ENCODE data around the gene EXOSC7. TPM values are rescaled to one million over a fixed set of nuclear protein-coding genes. Genes with fewer than 3 reads are reported as not detected.

Gene EXOSC7
- total and polyA plus RNA-seq, 4 donors: 26.2 to 57.7 (median 46.0) TPM

DNA sequence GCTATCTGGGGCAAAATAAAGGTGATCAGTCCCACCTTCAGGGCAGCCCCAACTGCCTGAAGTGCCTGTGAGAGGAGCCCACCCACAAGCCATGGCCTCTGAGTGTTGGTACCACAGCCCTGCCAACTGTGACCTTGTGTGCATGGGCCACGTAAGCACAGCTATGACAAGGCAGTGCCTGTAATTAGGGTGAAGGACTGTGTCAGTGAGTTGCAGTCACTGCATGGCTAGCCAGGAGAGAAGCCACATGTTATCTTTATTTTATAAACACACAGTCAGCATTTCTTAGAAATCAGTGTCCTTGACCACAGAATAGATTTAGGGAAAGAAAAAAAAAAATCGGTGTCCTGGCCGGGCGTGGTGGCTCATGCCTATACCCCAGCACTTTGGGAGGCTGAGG is 24.8 kb downstream of the EXOSC7 start:
- H3K9me3 ChIP-seq (ENCODE audit: control insufficient read depth, insufficient read depth, low read length): no peaks in the 10 kb centered on the region
- DNase-seq (ENCODE audit: low read depth in 4 of 6, low spot score in 6 of 6): no peak
- H3K4me1 ChIP-seq (ENCODE audit: control insufficient read depth, insufficient read depth, low read length): peaks cover 3% of the 10 kb centered on the region
- H3K27ac ChIP-seq (ENCODE audit: low read depth, low read length): no peak overlapping the region
- no peaks in the 10 kb centered on the region for H3K27me3 ChIP-seq (ENCODE audit: control insufficient read depth, insufficient read depth, low read length)
- peaks cover 25% of the 10 kb centered on the region for H3K36me3 ChIP-seq (ENCODE audit: control insufficient read depth, insufficient read depth, low read length)
- H3K4me3 ChIP-seq (ENCODE audit: low read depth, low read length): no peak overlapping the region
- 91% methylated on average over 3 of the region's 4 CpGs for WGBS (ENCODE audit: insufficient coverage)

DNA sequence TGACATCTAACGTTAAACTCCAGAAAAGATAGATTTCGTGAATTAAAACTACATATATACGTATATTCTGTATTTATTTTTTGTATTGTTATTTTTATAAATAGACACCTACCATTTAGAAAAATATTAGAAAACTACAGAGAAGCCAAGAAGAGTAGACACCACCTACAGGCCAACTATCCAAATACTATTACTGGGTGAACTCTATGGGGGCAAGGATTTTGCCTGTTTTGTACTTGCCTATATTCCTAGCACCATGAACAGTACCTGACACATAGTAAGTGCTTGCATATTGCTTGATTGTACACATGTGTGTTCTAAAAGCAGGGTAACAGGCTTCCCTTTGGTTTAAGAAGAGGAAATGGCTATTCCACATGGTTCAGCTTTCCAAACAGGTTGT is 25.7 kb downstream of the EXOSC7 start:
- H3K27ac ChIP-seq (ENCODE audit: low read depth, low read length): no peak overlapping the region
- H3K36me3 ChIP-seq (ENCODE audit: control insufficient read depth, insufficient read depth, low read length): peaks cover 27% of the 10 kb centered on the region
- no peak overlapping the region for H3K4me3 ChIP-seq (ENCODE audit: low read depth, low read length)
- no peaks in the 10 kb centered on the region for H3K9me3 ChIP-seq (ENCODE audit: control insufficient read depth, insufficient read depth, low read length)
- DNase-seq (ENCODE audit: low read depth in 4 of 6, low spot score in 6 of 6): no peak
- H3K4me1 ChIP-seq (ENCODE audit: control insufficient read depth, insufficient read depth, low read length): no peaks in the 10 kb centered on the region
- H3K27me3 ChIP-seq (ENCODE audit: control insufficient read depth, insufficient read depth, low read length): no peaks in the 10 kb centered on the region
- no CpG with 5 or more reads among the region's 3 CpGs for WGBS (ENCODE audit: insufficient coverage)

DNA sequence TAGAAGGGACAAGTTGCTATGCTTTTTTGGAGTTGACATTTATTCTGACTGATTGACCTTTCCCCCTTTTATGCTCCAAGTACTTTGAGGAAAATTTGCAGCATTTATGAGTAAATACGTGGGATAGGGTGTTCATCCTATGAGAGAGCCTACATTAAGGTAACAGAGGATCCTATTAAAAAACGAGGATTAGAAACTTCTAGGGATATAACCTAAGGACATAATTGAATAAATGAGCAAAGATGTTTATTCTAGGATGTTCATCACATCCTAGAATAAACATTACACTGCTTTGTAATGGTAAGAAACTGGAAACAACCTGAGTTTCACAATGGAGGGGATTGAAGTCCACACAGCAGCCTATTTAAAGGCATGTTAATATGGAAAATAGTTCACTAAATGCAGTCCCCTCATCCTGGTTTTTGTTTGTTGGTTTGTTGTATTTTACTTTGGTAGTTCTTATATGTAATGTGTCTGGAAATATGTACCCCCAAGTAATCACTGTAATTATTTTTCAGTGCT is 26.2 kb downstream of the EXOSC7 start:
- Histone ChIP-seq H3K36me3 (ENCODE audit: control insufficient read depth, insufficient read depth, low read length) (peaks cover 32% of the 10 kb centered on the region), H3K4me1 (ENCODE audit: control insufficient read depth, insufficient read depth, low read length) (no peaks in the 10 kb centered on the region), H3K27me3 (ENCODE audit: control insufficient read depth, insufficient read depth, low read length) (no peaks in the 10 kb centered on the region), H3K4me3 (ENCODE audit: low read depth, low read length) (no peak overlapping the region), H3K27ac (ENCODE audit: low read depth, low read length) (no peak overlapping the region), H3K9me3 (ENCODE audit: control insufficient read depth, insufficient read depth, low read length) (no peaks in the 10 kb centered on the region)
- DNase-seq (ENCODE audit: low read depth in 4 of 6, low spot score in 6 of 6): no peak
- no CpG with 5 or more reads among the region's 2 CpGs for WGBS (ENCODE audit: insufficient coverage)

DNA sequence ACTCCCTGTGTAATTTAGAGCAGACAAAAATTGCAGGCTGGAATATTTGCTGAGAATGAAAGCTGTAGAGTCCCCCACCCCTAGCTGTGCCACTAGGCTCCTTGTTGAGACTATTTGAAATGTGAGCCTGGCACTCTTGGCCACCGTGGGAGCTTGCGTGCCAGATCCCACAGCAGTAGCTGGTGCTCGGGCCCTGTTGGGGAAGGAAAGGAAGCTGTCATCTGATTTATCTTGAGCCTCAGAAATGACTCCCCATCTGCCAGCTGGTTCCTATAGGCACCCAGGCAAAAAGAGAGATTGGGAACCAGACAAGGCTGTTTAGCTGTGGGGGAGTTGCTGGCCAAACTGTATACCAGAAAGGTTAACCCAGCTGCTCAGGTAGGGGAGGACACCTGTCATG is 26.7 kb downstream of the EXOSC7 start:
- no peaks in the 10 kb centered on the region for H3K9me3 ChIP-seq (ENCODE audit: control insufficient read depth, insufficient read depth, low read length)
- no peak overlapping the region for H3K27ac ChIP-seq (ENCODE audit: low read depth, low read length)

GRCh38 chr3:45003406-45003805 is 27.4 kb downstream of the EXOSC7 start:
- no peak for DNase-seq (ENCODE audit: low read depth in 4 of 6, low spot score in 6 of 6)
- Histone ChIP-seq H3K9me3 (ENCODE audit: control insufficient read depth, insufficient read depth, low read length) (no peaks in the 10 kb centered on the region), H3K4me3 (ENCODE audit: low read depth, low read length) (no peak overlapping the region), H3K4me1 (ENCODE audit: control insufficient read depth, insufficient read depth, low read length) (no peaks in the 10 kb centered on the region), H3K36me3 (ENCODE audit: control insufficient read depth, insufficient read depth, low read length) (peaks cover 33% of the 10 kb centered on the region), H3K27me3 (ENCODE audit: control insufficient read depth, insufficient read depth, low read length) (no peaks in the 10 kb centered on the region), H3K27ac (ENCODE audit: low read depth, low read length) (no peak overlapping the region)

More for the DNA sequence above, 26.7 kb downstream of the EXOSC7 start:
- H3K36me3 ChIP-seq (ENCODE audit: control insufficient read depth, insufficient read depth, low read length): peaks cover 35% of the 10 kb centered on the region
- H3K4me3 ChIP-seq (ENCODE audit: low read depth, low read length): no peak overlapping the region
- WGBS (ENCODE audit: insufficient coverage): 90% methylated on average over 3 of the region's 3 CpGs
- H3K27me3 ChIP-seq (ENCODE audit: control insufficient read depth, insufficient read depth, low read length): no peaks in the 10 kb centered on the region
- no peaks in the 10 kb centered on the region for H3K4me1 ChIP-seq (ENCODE audit: control insufficient read depth, insufficient read depth, low read length)
- no peak for DNase-seq (ENCODE audit: low read depth in 4 of 6, low spot score in 6 of 6)

DNA sequence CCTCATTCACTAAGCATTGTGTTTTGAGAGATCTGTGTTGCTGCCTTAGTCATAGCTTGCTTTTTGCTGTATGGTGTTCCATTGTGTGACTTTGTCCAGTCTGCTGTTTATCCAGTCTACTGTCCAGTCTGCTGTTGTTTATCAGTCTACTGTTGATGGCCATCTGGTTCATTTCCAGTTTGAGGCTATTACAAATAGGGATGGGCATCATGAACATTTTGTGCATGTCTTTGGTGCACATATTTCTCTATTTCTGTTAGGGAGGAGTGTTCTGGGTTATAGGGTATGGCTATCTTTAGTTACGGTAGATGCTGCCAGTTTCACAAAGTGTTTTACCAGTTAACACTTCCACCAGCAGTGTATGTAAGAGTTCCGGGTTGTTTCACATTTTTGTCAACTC is 27.8 kb downstream of the EXOSC7 start:
- no peaks in the 10 kb centered on the region for H3K4me1 ChIP-seq (ENCODE audit: control insufficient read depth, insufficient read depth, low read length)
- H3K36me3 ChIP-seq (ENCODE audit: control insufficient read depth, insufficient read depth, low read length): peaks cover 33% of the 10 kb centered on the region
- no peak overlapping the region for H3K27ac ChIP-seq (ENCODE audit: low read depth, low read length)

DNA sequence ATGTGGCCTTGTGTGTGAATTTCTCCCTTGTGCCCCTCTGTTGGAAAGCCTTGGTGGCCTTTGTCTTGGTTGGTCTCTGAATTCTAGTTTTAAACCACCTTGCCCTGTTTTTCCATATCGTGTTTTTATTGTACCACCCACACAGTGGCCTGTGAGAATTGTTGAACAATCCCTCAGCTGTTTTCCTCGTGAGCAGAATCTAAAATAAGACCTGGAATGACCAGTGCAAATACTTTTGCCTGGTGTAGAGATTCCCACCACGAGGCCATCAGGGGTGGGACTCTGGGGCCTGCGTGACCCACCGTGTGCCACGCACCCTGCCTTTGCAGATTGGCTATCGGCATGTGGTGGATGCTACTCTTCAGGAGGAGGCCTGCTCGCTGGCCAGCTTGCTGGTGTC is 31.0 kb downstream of the EXOSC7 start:
- no peaks in the 10 kb centered on the region for H3K4me1 ChIP-seq (ENCODE audit: control insufficient read depth, insufficient read depth, low read length)
- H3K27me3 ChIP-seq (ENCODE audit: control insufficient read depth, insufficient read depth, low read length): no peaks in the 10 kb centered on the region
- no peak overlapping the region for H3K4me3 ChIP-seq (ENCODE audit: low read depth, low read length)
- 95% methylated on average over 7 of the region's 8 CpGs for WGBS (ENCODE audit: insufficient coverage)
- DNase-seq (ENCODE audit: low read depth in 4 of 6, low spot score in 6 of 6): no peak
- no peak overlapping the region for H3K27ac ChIP-seq (ENCODE audit: low read depth, low read length)
- no peaks in the 10 kb centered on the region for H3K9me3 ChIP-seq (ENCODE audit: control insufficient read depth, insufficient read depth, low read length)
- peaks cover 28% of the 10 kb centered on the region for H3K36me3 ChIP-seq (ENCODE audit: control insufficient read depth, insufficient read depth, low read length)

More for the DNA sequence above, 27.8 kb downstream of the EXOSC7 start:
- Histone ChIP-seq H3K9me3 (ENCODE audit: control insufficient read depth, insufficient read depth, low read length) (no peaks in the 10 kb centered on the region), H3K4me3 (ENCODE audit: low read depth, low read length) (no peak overlapping the region), H3K27me3 (ENCODE audit: control insufficient read depth, insufficient read depth, low read length) (no peaks in the 10 kb centered on the region)
- 100% methylated on average over 1 of the region's 2 CpGs for WGBS (ENCODE audit: insufficient coverage)
- DNase-seq (ENCODE audit: low read depth in 4 of 6, low spot score in 6 of 6): no peak

DNA sequence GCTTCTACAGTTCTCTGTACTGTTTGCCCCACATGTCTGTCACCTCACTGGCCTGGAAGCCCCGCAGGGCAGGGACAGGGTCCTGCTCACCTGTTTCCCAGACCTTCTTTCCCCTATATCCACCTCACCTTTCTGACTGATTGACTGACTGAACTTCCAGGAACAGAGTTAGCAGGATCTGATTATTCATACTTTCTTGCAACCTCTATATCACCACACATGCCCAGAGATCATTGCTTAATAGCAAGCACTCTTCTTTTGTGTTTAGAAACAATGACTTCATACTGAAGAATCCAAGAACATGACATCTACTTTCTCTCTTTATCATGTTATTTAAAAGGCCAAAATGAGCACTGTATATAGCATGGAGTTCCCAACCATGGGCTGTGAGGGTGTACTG is 32.1 kb downstream of the EXOSC7 start:
- no peak for DNase-seq (ENCODE audit: low read depth in 4 of 6, low spot score in 6 of 6)
- Histone ChIP-seq H3K36me3 (ENCODE audit: control insufficient read depth, insufficient read depth, low read length) (peaks cover 23% of the 10 kb centered on the region), H3K27ac (ENCODE audit: low read depth, low read length) (no peak overlapping the region), H3K4me3 (ENCODE audit: low read depth, low read length) (no peak overlapping the region), H3K9me3 (ENCODE audit: control insufficient read depth, insufficient read depth, low read length) (no peaks in the 10 kb centered on the region), H3K27me3 (ENCODE audit: control insufficient read depth, insufficient read depth, low read length) (no peaks in the 10 kb centered on the region), H3K4me1 (ENCODE audit: control insufficient read depth, insufficient read depth, low read length) (no peaks in the 10 kb centered on the region)
- 100% methylated on average over 1 of the region's 1 CpG for whole genome bisulfite sequencing (ENCODE audit: insufficient coverage)

DNA sequence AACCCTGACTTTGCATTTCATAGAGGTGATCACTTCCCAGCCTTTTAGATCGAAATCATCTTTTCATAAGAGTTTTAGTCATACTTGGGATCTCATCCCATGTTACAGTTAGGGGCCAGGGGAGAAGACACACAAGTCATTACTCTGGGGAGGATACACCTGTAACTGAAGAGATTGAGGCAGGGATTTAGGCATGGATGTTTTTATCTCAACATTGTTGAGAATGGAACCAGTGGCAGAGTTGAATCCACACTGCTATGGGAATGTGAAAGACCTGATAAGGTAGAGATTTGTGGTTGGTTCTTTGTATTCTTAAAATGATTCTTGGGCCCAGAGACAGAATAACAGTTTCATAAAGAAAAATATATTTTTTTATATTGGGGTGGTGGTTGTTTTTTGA is 33.8 kb downstream of the EXOSC7 start:
- Histone ChIP-seq H3K27ac (ENCODE audit: low read depth, low read length) (no peak overlapping the region), H3K36me3 (ENCODE audit: control insufficient read depth, insufficient read depth, low read length) (peaks cover 29% of the 10 kb centered on the region)
- DNase-seq (ENCODE audit: low read depth in 4 of 6, low spot score in 6 of 6): no peak

GRCh38 chr3:45010811-45011333 is 34.8 kb downstream of the EXOSC7 start:
- Histone ChIP-seq H3K36me3 (ENCODE audit: control insufficient read depth, insufficient read depth, low read length) (peaks cover 29% of the 10 kb centered on the region), H3K27me3 (ENCODE audit: control insufficient read depth, insufficient read depth, low read length) (no peaks in the 10 kb centered on the region), H3K4me3 (ENCODE audit: low read depth, low read length) (no peak overlapping the region), H3K27ac (ENCODE audit: low read depth, low read length) (peak overlapping the region; percentile 67), H3K4me1 (ENCODE audit: control insufficient read depth, insufficient read depth, low read length) (no peaks in the 10 kb centered on the region), H3K9me3 (ENCODE audit: control insufficient read depth, insufficient read depth, low read length) (no peaks in the 10 kb centered on the region)
- no peak for DNase-seq (ENCODE audit: low read depth in 4 of 6, low spot score in 6 of 6)
- WGBS (ENCODE audit: insufficient coverage): 80% methylated on average over 1 of the region's 3 CpGs

More for the DNA sequence above, 33.8 kb downstream of the EXOSC7 start:
- Histone ChIP-seq H3K4me1 (ENCODE audit: control insufficient read depth, insufficient read depth, low read length) (no peaks in the 10 kb centered on the region), H3K4me3 (ENCODE audit: low read depth, low read length) (no peak overlapping the region), H3K9me3 (ENCODE audit: control insufficient read depth, insufficient read depth, low read length) (no peaks in the 10 kb centered on the region), H3K27me3 (ENCODE audit: control insufficient read depth, insufficient read depth, low read length) (no peaks in the 10 kb centered on the region)
- WGBS (ENCODE audit: insufficient coverage): no CpG with 5 or more reads among the region's 1 CpG

Measured in spinal cord (tissue), 10 donors.